ENCODE results near the gene ERVW-1.

- TF ChIP-seq, protein P1, sequence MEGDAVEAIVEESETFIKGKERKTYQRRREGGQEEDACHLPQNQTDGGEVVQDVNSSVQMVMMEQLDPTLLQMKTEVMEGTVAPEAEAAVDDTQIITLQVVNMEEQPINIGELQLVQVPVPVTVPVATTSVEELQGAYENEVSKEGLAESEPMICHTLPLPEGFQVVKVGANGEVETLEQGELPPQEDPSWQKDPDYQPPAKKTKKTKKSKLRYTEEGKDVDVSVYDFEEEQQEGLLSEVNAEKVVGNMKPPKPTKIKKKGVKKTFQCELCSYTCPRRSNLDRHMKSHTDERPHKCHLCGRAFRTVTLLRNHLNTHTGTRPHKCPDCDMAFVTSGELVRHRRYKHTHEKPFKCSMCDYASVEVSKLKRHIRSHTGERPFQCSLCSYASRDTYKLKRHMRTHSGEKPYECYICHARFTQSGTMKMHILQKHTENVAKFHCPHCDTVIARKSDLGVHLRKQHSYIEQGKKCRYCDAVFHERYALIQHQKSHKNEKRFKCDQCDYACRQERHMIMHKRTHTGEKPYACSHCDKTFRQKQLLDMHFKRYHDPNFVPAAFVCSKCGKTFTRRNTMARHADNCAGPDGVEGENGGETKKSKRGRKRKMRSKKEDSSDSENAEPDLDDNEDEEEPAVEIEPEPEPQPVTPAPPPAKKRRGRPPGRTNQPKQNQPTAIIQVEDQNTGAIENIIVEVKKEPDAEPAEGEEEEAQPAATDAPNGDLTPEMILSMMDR (IDR thresholded peaks at IDR 0.05): no peak
- no peak for TF ChIP-seq EP300 (IDR thresholded peaks at IDR 0.05)
Observed at GRCh38 chr7:92508946-92509345, 31.2 kb upstream of the ERVW-1 start.

Data from ovary (tissue), 3 donors.